Tibial nerve (tissue), 3 donors: Measurements from ENCODE around the gene RUNX2.

Experiments
- POLR2A ChIP-seq, 2 donors: fragments of 450-650 bp; IDR thresholded peaks; one replicate each; pipeline ENCODE4 v1.6.1; 2017; ENCODE audit warnings: antibody characterized with exemption in 2 of 2, mild to moderate bottlenecking in 2 of 2, moderate library complexity in 2 of 2
- TF ChIP-seq, protein P1 (sequence below), 5 experiments: fragments of 200-600 bp in 3 of 5; fragments of 450-650 bp in 2 of 5; sonication (generic) in 3 of 5; IDR thresholded peaks; one replicate each; pipeline ENCODE4 v1.5.1; 2016 to 2019; ENCODE audit warnings: antibody characterized with exemption in 5 of 5, mild to moderate bottlenecking in 3 of 5, moderate library complexity in 2 of 5

DNA sequence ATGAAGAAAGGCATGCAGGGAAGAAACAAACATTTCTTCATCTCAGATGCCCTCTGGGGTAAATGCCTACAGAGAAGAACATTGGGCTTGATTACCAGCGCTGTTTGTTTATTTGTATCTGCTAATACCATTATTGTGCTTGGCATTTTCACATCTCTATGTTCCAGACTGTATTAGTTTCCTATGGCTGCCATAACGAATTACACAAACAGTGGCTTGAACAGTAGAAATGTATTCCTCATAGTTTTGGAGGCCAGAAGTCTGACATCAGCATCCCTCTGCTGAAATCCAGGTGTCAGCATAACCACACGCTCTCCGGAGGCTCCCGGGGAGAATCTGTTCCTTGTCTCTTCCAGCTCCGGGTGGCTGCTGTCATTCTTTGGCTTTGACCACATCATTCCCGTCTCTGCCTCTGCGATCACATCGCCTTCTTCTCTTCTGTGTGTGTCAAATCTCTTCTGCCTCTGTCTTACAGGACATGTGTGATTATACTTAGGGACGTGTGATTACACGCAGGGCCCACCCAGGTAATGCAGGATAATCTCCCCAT, 291.2 kb downstream of the RUNX2 start:
- no peak for TF ChIP-seq POLR2A (IDR thresholded peaks at IDR 0.05)
- TF ChIP-seq, protein P1, sequence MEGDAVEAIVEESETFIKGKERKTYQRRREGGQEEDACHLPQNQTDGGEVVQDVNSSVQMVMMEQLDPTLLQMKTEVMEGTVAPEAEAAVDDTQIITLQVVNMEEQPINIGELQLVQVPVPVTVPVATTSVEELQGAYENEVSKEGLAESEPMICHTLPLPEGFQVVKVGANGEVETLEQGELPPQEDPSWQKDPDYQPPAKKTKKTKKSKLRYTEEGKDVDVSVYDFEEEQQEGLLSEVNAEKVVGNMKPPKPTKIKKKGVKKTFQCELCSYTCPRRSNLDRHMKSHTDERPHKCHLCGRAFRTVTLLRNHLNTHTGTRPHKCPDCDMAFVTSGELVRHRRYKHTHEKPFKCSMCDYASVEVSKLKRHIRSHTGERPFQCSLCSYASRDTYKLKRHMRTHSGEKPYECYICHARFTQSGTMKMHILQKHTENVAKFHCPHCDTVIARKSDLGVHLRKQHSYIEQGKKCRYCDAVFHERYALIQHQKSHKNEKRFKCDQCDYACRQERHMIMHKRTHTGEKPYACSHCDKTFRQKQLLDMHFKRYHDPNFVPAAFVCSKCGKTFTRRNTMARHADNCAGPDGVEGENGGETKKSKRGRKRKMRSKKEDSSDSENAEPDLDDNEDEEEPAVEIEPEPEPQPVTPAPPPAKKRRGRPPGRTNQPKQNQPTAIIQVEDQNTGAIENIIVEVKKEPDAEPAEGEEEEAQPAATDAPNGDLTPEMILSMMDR (IDR thresholded peaks at IDR 0.05) = no peak
